Stimulated activated CD4-positive, alpha-beta T cell treated with anti-CD3 and anti-CD28 coated beads, Interleukin-1b, Interleukin-23, amount 100 ng/mL, for 24 hours (primary cell): Measurements from ENCODE around the gene ZNF267.
"Not testable (repeated sequence)": the region's sequence is repeated elsewhere in the genome, so short reads cannot be mapped to it uniquely, and the experiment has no call there.

Source experiments
- DNase-seq, 4 experiments: peaks; one replicate each; pipeline ENCODE4 v3.0.0-alpha.2; 2020; ENCODE audit warnings: low read depth in 4 of 4, low spot score in 1 of 4

ZNF267 gene

GRCh38 chr16:31873556-31874365, at the start of gene ZNF267:
Gene ZNF267, plus strand, starts transcription at chr16:31873807. Its CDS starts 160 bp downstream, at chr16:31873967.
- DNase-seq: peak; percentile 79 to 89 (median 86)

GRCh38 chr16:31833047-31833446, 40.6 kb upstream of the ZNF267 start:
- DNase-seq: no peak

- DNase-seq: not testable (repeated sequence)
Observed at GRCh38 chr16:31836396-31836795, 37.2 kb upstream of the ZNF267 start.

- DNase-seq: no peak
Observed at GRCh38 chr16:31842864-31843263, 30.7 kb upstream of the ZNF267 start.

- DNase-seq: not testable (repeated sequence)
Observed at GRCh38 chr16:31848572-31848971, 25.0 kb upstream of the ZNF267 start.

GRCh38 chr16:31853291-31853690, 20.3 kb upstream of the ZNF267 start:
- DNase-seq: no peak

GRCh38 chr16:31860508-31860907, 13.1 kb upstream of the ZNF267 start:
- DNase-seq: no peak

GRCh38 chr16:31861455-31861854, 12.2 kb upstream of the ZNF267 start:
- no peak for DNase-seq

- no peak for DNase-seq
Observed at GRCh38 chr16:31862761-31863160, 10.8 kb upstream of the ZNF267 start.

- no peak for DNase-seq
Observed at GRCh38 chr16:31868164-31868563, 5.4 kb upstream of the ZNF267 start.

GRCh38 chr16:31868691-31869167, 4.9 kb upstream of the ZNF267 start:
- peak; percentile 64 to 76 (median 71) for DNase-seq

- peak in 2 of 4 experiments; percentile 44 to 54 for DNase-seq
Observed at GRCh38 chr16:31869511-31870201, 4.0 kb upstream of the ZNF267 start.

- DNase-seq: no peak
Observed at GRCh38 chr16:31870809-31871208, 2.8 kb upstream of the ZNF267 start.

- DNase-seq: no peak
Observed at GRCh38 chr16:31871510-31871909, 2.1 kb upstream of the ZNF267 start.

GRCh38 chr16:31872201-31872600, 1.4 kb upstream of the ZNF267 start:
- DNase-seq: no peak

- DNase-seq: no peak
Observed at GRCh38 chr16:31874366-31875111, 932 bp downstream of the ZNF267 start.

GRCh38 chr16:31875112-31875803, 1.7 kb downstream of the ZNF267 start:
- DNase-seq: no peak

GRCh38 chr16:31875928-31876547, 2.4 kb downstream of the ZNF267 start:
- DNase-seq: no peak

- DNase-seq: peak in 1 of 4 experiments; percentile 27
Observed at GRCh38 chr16:31876951-31877828, 3.6 kb downstream of the ZNF267 start.
